Ovary (tissue), 3 donors: ENCODE results near the gene LRP1-AS.

Experiments used
- EP300 ChIP-seq: sonication (generic); formaldehyde crosslinking; IDR thresholded peaks from one replicate; pipeline ENCODE4 v1.6.1; 2017; ENCODE audit warnings: antibody characterized with exemption
- POLR2A ChIP-seq: fragments of 450-650 bp; IDR thresholded peaks from one replicate; pipeline ENCODE4 v1.6.1; 2017; ENCODE audit warnings: antibody characterized with exemption, mild to moderate bottlenecking, moderate library complexity
- TF ChIP-seq, protein P1 (sequence below), 3 donors: fragments of 450-650 bp in 2 of 3; fragments of 200-600 bp in 1 of 3; IDR thresholded peaks; one replicate each; pipeline versions ENCODE4 v1.5.1 to v1.8.0; 2016 to 2022; ENCODE audit warnings: antibody characterized with exemption in 3 of 3, mild to moderate bottlenecking in 1 of 3
- donor health status: DM: no; HTN: no; CAD: no.

DNA sequence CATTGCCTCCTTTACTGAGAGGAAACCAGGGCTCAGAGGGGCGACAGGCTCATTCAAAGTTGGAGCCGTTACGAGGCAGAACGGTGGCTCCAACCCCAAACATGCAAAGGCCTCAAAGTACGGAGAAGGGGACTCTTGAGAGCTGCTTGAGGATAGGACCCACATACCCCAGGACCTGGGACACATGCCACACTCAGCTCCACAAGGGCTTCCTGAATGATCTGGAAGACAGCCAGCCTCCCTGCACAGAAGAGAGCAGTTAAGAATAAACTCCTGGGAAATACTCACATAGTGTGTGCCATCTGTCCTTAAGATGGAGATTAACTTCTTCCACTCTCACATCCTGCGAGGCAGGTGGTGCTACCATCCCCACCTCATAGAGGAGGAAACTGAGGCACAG is 42.6 kb upstream of the LRP1-AS start:
- TF ChIP-seq, protein P1, sequence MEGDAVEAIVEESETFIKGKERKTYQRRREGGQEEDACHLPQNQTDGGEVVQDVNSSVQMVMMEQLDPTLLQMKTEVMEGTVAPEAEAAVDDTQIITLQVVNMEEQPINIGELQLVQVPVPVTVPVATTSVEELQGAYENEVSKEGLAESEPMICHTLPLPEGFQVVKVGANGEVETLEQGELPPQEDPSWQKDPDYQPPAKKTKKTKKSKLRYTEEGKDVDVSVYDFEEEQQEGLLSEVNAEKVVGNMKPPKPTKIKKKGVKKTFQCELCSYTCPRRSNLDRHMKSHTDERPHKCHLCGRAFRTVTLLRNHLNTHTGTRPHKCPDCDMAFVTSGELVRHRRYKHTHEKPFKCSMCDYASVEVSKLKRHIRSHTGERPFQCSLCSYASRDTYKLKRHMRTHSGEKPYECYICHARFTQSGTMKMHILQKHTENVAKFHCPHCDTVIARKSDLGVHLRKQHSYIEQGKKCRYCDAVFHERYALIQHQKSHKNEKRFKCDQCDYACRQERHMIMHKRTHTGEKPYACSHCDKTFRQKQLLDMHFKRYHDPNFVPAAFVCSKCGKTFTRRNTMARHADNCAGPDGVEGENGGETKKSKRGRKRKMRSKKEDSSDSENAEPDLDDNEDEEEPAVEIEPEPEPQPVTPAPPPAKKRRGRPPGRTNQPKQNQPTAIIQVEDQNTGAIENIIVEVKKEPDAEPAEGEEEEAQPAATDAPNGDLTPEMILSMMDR (IDR thresholded peaks at IDR 0.05): no peak
- no peak for TF ChIP-seq POLR2A
- no peak for TF ChIP-seq EP300
